DND-41 (cell line): Measurements from ENCODE around the gene ENPP1.

ENCODE experiments used
- ATAC-seq: fragments of 200-7000 bp; cut with Tn5 transposase; 3 replicates; pipeline ENCODE4 v1.9.1; 2021; ENCODE audit warnings: low read depth; ENCODE audit not compliant: insufficient read depth
- DNase-seq: peaks from one replicate; pipeline ENCODE4 v3.0.0-alpha.2; 2020
- H2AFZ ChIP-seq: 2 replicates; pipeline ENCODE4 v1.6.0; 2012; ENCODE audit warnings: low read depth, low read length
- H3K27ac ChIP-seq: 2 replicates; pipeline ENCODE4 v1.5.1; 2012; ENCODE audit warnings: low read length, inconsistent platforms
- H3K27me3 ChIP-seq: fragments of 200-600 bp; sonication (generic); 2 replicates; pipeline ENCODE4 v1.6.0; 2012; ENCODE audit warnings: low read length, mild to moderate bottlenecking, inconsistent platforms; ENCODE audit not compliant: insufficient read depth, poor library complexity
- H3K36me3 ChIP-seq: 2 replicates; pipeline ENCODE4 v1.5.1; 2012; ENCODE audit warnings: low read length, inconsistent platforms; ENCODE audit not compliant: insufficient read depth
- H3K4me1 ChIP-seq: 2 replicates; pipeline ENCODE4 v1.5.1; 2012; ENCODE audit warnings: mild to moderate bottlenecking, low read length; ENCODE audit not compliant: insufficient read depth
- H3K4me2 ChIP-seq: 2 replicates; pipeline ENCODE4 v1.6.0; 2012; ENCODE audit warnings: mild to moderate bottlenecking, moderate library complexity, low read length, inconsistent platforms; ENCODE audit not compliant: insufficient read depth
- H3K4me3 ChIP-seq, 2 experiments: fragments of 200-600 bp in 1 of 2; shearing (Covaris generic) in 1 of 2; 2 replicates each; pipeline ENCODE4 v1.5.1; 2012 to 2016; ENCODE audit warnings: inconsistent platforms in 2 of 2, low read length in 2 of 2, mild to moderate bottlenecking in 2 of 2, low read depth in 1 of 2, moderate library complexity in 1 of 2
- H3K79me2 ChIP-seq: 2 replicates; pipeline ENCODE4 v1.6.0; 2012; ENCODE audit warnings: low read length, inconsistent platforms; ENCODE audit not compliant: insufficient read depth
- H3K9ac ChIP-seq: 2 replicates; pipeline ENCODE4 v1.6.0; 2012; ENCODE audit warnings: low read depth, mild to moderate bottlenecking, inconsistent platforms, low read length, moderate library complexity
- H3K9me3 ChIP-seq: 2 replicates; pipeline ENCODE4 v1.5.1; 2012; ENCODE audit warnings: low read length, moderate library complexity, mild to moderate bottlenecking, inconsistent platforms; ENCODE audit not compliant: insufficient read depth, severe bottlenecking
- H4K20me1 ChIP-seq: 2 replicates; pipeline ENCODE4 v1.6.0; 2012; ENCODE audit warnings: low read length; ENCODE audit not compliant: insufficient read depth
- EZH2 ChIP-seq: IDR thresholded peaks from 3 replicates; pipeline ENCODE4 v1.6.1; 2012; ENCODE audit warnings: borderline replicate concordance, low read depth, mild to moderate bottlenecking, moderate library complexity, low read length, inconsistent platforms; ENCODE audit not compliant: severe bottlenecking
- TF ChIP-seq, protein P1 (sequence below): IDR thresholded peaks from 2 replicates; pipeline ENCODE4 v1.5.1; 2012; ENCODE audit warnings: borderline replicate concordance, low read length, moderate library complexity, mild to moderate bottlenecking; ENCODE audit not compliant: poor library complexity, severe bottlenecking; ENCODE audit errors: extremely low read depth

The ENPP1 gene

DNA sequence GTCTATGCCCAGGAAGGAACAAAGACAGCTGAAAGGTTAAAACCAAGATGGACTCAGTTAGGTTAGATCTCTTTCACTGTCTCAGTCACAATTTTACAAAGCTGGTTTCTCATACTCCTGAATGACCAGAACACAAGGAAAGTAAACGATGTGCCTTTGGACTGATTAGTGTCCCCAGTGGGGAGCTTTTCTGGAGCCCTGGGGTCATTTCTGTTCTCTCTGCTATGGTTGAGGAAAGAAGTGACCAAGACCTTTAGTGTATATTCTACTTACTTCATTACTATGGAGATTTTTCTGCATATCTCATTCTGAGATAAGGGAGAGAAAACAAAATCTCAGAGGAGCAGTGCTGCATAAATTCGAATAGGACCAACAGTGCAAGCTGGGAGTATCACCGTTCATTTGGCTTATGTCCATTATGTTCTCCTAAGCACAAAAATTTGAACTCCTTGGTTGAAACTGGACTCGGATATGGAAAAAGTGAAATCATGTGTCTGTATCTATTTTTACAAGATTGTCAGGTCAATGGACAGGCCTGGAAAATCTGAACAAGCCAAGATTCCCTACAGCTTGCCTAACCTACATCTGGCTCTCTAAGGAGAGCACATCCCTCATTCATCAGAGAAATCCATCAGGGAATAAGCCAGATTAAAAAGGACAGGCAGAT is 34.4 kb upstream of the ENPP1 start:
- Histone ChIP-seq H3K9me3 (no peaks in the 10 kb centered on the region), H3K27me3 (peaks cover 18% of the 10 kb centered on the region), H3K4me2 (no peak overlapping the region), H3K79me2 (no peaks in the 10 kb centered on the region), H4K20me1 (no peaks in the 10 kb centered on the region), H2AFZ (no peak overlapping the region), H3K4me1 (no peaks in the 10 kb centered on the region), H3K4me3 (no peak overlapping the region), H3K36me3 (no peaks in the 10 kb centered on the region), H3K9ac (no peak overlapping the region), H3K27ac (no peak overlapping the region)
- DNase-seq (no peak), ATAC-seq (no peak)
- TF ChIP-seq EZH2: no peak
- TF ChIP-seq, protein P1, sequence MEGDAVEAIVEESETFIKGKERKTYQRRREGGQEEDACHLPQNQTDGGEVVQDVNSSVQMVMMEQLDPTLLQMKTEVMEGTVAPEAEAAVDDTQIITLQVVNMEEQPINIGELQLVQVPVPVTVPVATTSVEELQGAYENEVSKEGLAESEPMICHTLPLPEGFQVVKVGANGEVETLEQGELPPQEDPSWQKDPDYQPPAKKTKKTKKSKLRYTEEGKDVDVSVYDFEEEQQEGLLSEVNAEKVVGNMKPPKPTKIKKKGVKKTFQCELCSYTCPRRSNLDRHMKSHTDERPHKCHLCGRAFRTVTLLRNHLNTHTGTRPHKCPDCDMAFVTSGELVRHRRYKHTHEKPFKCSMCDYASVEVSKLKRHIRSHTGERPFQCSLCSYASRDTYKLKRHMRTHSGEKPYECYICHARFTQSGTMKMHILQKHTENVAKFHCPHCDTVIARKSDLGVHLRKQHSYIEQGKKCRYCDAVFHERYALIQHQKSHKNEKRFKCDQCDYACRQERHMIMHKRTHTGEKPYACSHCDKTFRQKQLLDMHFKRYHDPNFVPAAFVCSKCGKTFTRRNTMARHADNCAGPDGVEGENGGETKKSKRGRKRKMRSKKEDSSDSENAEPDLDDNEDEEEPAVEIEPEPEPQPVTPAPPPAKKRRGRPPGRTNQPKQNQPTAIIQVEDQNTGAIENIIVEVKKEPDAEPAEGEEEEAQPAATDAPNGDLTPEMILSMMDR: no peak

DNA sequence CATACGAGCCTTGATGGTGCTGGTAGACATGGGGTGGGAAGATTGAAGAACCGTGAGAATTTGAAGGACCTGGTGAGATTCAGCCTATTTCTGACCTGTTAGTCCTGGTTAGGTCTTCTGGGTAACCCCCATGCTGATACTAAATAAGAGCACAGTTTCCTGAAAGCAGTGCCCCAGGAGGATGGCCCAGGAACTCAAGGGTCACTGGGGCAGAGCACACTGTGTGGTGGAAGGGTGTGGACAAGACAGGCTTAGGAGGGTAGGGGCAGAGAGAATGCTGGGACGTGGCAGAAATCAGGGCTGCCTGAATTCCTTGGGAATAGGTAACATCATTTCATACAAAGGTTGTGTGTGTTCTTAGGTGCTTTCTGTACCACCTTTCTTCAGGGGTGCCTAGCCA is 31.9 kb upstream of the ENPP1 start:
- no peaks in the 10 kb centered on the region for H3K4me1 ChIP-seq
- H2AFZ ChIP-seq: no peak overlapping the region
- no peaks in the 10 kb centered on the region for H4K20me1 ChIP-seq
- H3K79me2 ChIP-seq: no peaks in the 10 kb centered on the region
- H3K9ac ChIP-seq: no peak overlapping the region
- no peak overlapping the region for H3K4me2 ChIP-seq
- peaks cover 12% of the 10 kb centered on the region for H3K27me3 ChIP-seq
- DNase-seq (no peak), ATAC-seq (no peak)
- no peak overlapping the region for H3K4me3 ChIP-seq
- H3K27ac ChIP-seq: no peak overlapping the region
- H3K36me3 ChIP-seq: no peaks in the 10 kb centered on the region
- TF ChIP-seq, protein P1: no peak
- no peak for TF ChIP-seq EZH2
- H3K9me3 ChIP-seq: no peaks in the 10 kb centered on the region

GRCh38 chr6:131776985-131777384 is 30.8 kb upstream of the ENPP1 start:
- Histone ChIP-seq H3K27me3 (peaks cover 12% of the 10 kb centered on the region), H3K79me2 (no peaks in the 10 kb centered on the region)
- no peak for ATAC-seq

More at GRCh38 chr6:131776985-131777384, 30.8 kb upstream of the ENPP1 start:
- TF ChIP-seq EZH2: no peak
- TF ChIP-seq, protein P1: no peak
- Histone ChIP-seq H3K9ac (no peak overlapping the region), H3K36me3 (no peaks in the 10 kb centered on the region), H3K4me2 (no peak overlapping the region), H3K4me3 (no peak overlapping the region), H3K4me1 (no peaks in the 10 kb centered on the region), H3K9me3 (no peaks in the 10 kb centered on the region), H3K27ac (no peak overlapping the region), H4K20me1 (no peaks in the 10 kb centered on the region; the same call in 1 of the 2 replicates), H2AFZ (no peak overlapping the region)
- DNase-seq: no peak
